IMR-90 (cell line): ENCODE data around the gene NCBP2. TPM values are rescaled to one million over a fixed set of nuclear protein-coding genes. Genes with fewer than 3 reads are reported as not detected.

ENCODE experiments used
- ATAC-seq: fragments of 200-7000 bp; cut with Tn5 transposase; 2 replicates; pipeline ENCODE4 v1.9.1; 2020; ENCODE audit warnings: low read depth, mild to moderate bottlenecking, moderate library complexity
- BruUV-seq: library from RNA; stranded (reverse); fragments of 400-500 nt; replicated peaks from 2 replicates; lab custom pipeline; 2021; lab: Mats Ljungman, UMichigan
- CTCF ChIA-PET: fragments of 300-600 bp; formaldehyde crosslinking; extraction: SDS; loops from one replicate; lab custom pipeline; 2021; ENCODE audit warnings: antibody characterized with exemption; lab: Yijun Ruan, JAX
- POLR2A ChIA-PET: fragments of 300-600 bp; sonication (Branson Sonifier 250); formaldehyde crosslinking; loops from one replicate; lab custom pipeline; 2022; ENCODE audit warnings: antibody characterized with exemption; ENCODE audit not compliant: unreplicated experiment; lab: Charles Lee
- DNase-seq: peaks from one replicate; pipeline ENCODE4 v3.0.0; 2013
- H2AFZ ChIP-seq: replicated peaks from 2 replicates; pipeline ENCODE3; 2013; ENCODE audit warnings: low read length, mild to moderate bottlenecking; ENCODE audit not compliant: poor library complexity
- H2AK5ac ChIP-seq: 2 replicates; pipeline ENCODE4 v1.6.1; 2013; ENCODE audit warnings: low read depth, low read length, inconsistent platforms
- H2AK9ac ChIP-seq: replicated peaks from 2 replicates; pipeline ENCODE3; 2013; ENCODE audit warnings: mild to moderate bottlenecking, low read depth, low read length, moderate library complexity; ENCODE audit not compliant: poor library complexity
- H2BK120ac ChIP-seq: 2 replicates; pipeline ENCODE4 v1.6.1; 2013; ENCODE audit warnings: low read depth, low read length, inconsistent platforms
- H2BK15ac ChIP-seq: 3 replicates; pipeline ENCODE4 v1.6.1; 2013; ENCODE audit warnings: low read depth, low read length, inconsistent platforms
- H2BK20ac ChIP-seq: 2 replicates; pipeline ENCODE4 v1.6.1; 2013; ENCODE audit warnings: low read depth, mild to moderate bottlenecking, inconsistent platforms, low read length, moderate library complexity
- H2BK5ac ChIP-seq: 2 replicates; pipeline ENCODE4 v1.6.1; 2013; ENCODE audit warnings: mild to moderate bottlenecking, low read depth, low read length, inconsistent platforms; ENCODE audit not compliant: poor library complexity, severe bottlenecking
- H3K14ac ChIP-seq: replicated peaks from 2 replicates; pipeline ENCODE4 v1.6.1; 2013; ENCODE audit warnings: low read depth, low read length, inconsistent platforms
- H3K18ac ChIP-seq: 2 replicates; pipeline ENCODE4 v1.6.1; 2013; ENCODE audit warnings: low read depth, low read length, control low read depth
- H3K23ac ChIP-seq: 2 replicates; pipeline ENCODE4 v1.6.1; 2013; ENCODE audit warnings: low read depth, low read length, inconsistent platforms
- H3K27ac ChIP-seq: 2 replicates; pipeline ENCODE4 v1.5.1; 2013; ENCODE audit warnings: mild to moderate bottlenecking, control low read depth, low read length; ENCODE audit not compliant: insufficient read depth
- H3K27me3 ChIP-seq: 2 replicates; pipeline ENCODE4 v1.6.1; 2013; ENCODE audit warnings: low read length; ENCODE audit not compliant: control insufficient read depth, insufficient read depth
- H3K36me3 ChIP-seq: 2 replicates; pipeline ENCODE4 v1.6.1; 2013; ENCODE audit warnings: low read length, mixed read lengths; ENCODE audit not compliant: control insufficient read depth, insufficient read depth
- H3K4ac ChIP-seq: 2 replicates; pipeline ENCODE4 v1.6.1; 2013; ENCODE audit warnings: low read depth, low read length, inconsistent platforms
- H3K4me1 ChIP-seq: 2 replicates; pipeline ENCODE4 v1.6.1; 2013; ENCODE audit warnings: low read length, mixed read lengths; ENCODE audit not compliant: control insufficient read depth, insufficient read depth
- H3K4me2 ChIP-seq: 2 replicates; pipeline ENCODE4 v1.6.1; 2013; ENCODE audit warnings: low read depth, mild to moderate bottlenecking, control low read depth, low read length, moderate library complexity
- H3K4me3 ChIP-seq: 2 replicates; pipeline ENCODE4 v1.5.1; 2013; ENCODE audit warnings: low read depth, mild to moderate bottlenecking, control low read depth, low read length, moderate library complexity; ENCODE audit not compliant: insufficient read depth
- H3K56ac ChIP-seq: 2 replicates; pipeline ENCODE4 v1.6.1; 2013; ENCODE audit warnings: low read length, inconsistent platforms; ENCODE audit not compliant: insufficient read depth; ENCODE audit errors: extremely low read depth
- H3K79me1 ChIP-seq, 2 experiments: 2 replicates each; pipeline ENCODE4 v1.6.1; 2013; ENCODE audit warnings: low read length in 2 of 2, inconsistent platforms in 1 of 2, low read depth in 1 of 2
- H3K9ac ChIP-seq: 2 replicates; pipeline ENCODE4 v1.6.1; 2013; ENCODE audit warnings: low read depth, low read length, control low read depth
- H3K9me1 ChIP-seq: 2 replicates; pipeline ENCODE4 v1.6.1; 2013; ENCODE audit warnings: low read length, inconsistent platforms; ENCODE audit not compliant: insufficient read depth
- H3K9me3 ChIP-seq: 2 replicates; pipeline ENCODE4 v1.6.1; 2013; ENCODE audit warnings: low read length; ENCODE audit not compliant: control insufficient read depth, insufficient read depth
- H4K20me1 ChIP-seq: 2 replicates; pipeline ENCODE4 v1.6.1; 2013; ENCODE audit warnings: low read length, inconsistent platforms; ENCODE audit not compliant: insufficient read depth
- H4K5ac ChIP-seq: 2 replicates; pipeline ENCODE4 v1.6.1; 2013; ENCODE audit warnings: mild to moderate bottlenecking, low read depth, low read length, control low read depth
- H4K8ac ChIP-seq, 2 experiments: 2 replicates each; pipeline ENCODE4 v1.6.1; 2013; ENCODE audit warnings: low read depth in 2 of 2, low read length in 2 of 2, control low read depth in 1 of 2, inconsistent platforms in 1 of 2
- H4K91ac ChIP-seq: 2 replicates; pipeline ENCODE4 v1.6.1; 2013; ENCODE audit warnings: low read depth, low read length, inconsistent platforms; ENCODE audit not compliant: insufficient read depth
- CHD1 ChIP-seq: IDR thresholded peaks from 2 replicates; pipeline ENCODE4 v1.6.1; 2012; ENCODE audit warnings: low read depth, low read length, improper control_type of control experiment
- MAFK ChIP-seq: IDR thresholded peaks from 2 replicates; pipeline ENCODE4 v1.6.1; 2012; ENCODE audit warnings: low read depth, low read length, improper control_type of control experiment
- NFE2L2 ChIP-seq: fragments of 150-350 bp; IDR thresholded peaks from 2 replicates; pipeline ENCODE4 v1.6.1; 2016; ENCODE audit warnings: low read depth, mild to moderate bottlenecking, low read length
- RFX5 ChIP-seq: IDR thresholded peaks from 2 replicates; pipeline ENCODE4 v1.8.0; 2012; ENCODE audit warnings: low read depth, mild to moderate bottlenecking, low read length, moderate library complexity
- SMC3 ChIP-seq: fragments of 150-350 bp; IDR thresholded peaks from 2 replicates; pipeline ENCODE4 v1.6.1; 2016; ENCODE audit warnings: low read depth, mild to moderate bottlenecking, antibody characterized with exemption, low read length, moderate library complexity
- WGBS, 2 experiments: methylation state at CpG; one replicate each; pipeline versions ENCODE4 v1.1.5 to v1.1.7; 2013; ENCODE audit warnings: missing lambda C conversion rate in 2 of 2; ENCODE audit not compliant: insufficient read length in 1 of 2; ENCODE audit errors: extremely low coverage in 2 of 2; 5-methylcytosine and 5-hydroxymethylcytosine counted together
- dilution Hi-C: fragments of 300-500 bp; cut with HindIII; formaldehyde crosslinking; loops from one replicate; pipeline ENCODE4 v1.14.3; 2018; ENCODE audit warnings: low sequenced_read_pairs; ENCODE audit not compliant: unreplicated experiment
- in situ Hi-C: fragments of 300-500 bp; cut with MboI; formaldehyde crosslinking; loops from 3 replicates; pipeline ENCODE4 v1.14.3; 2019; ENCODE audit warnings: low sequenced_read_pairs, inconsistent platforms, mixed read lengths
- intact Hi-C: fragments of 100-400 bp; cut with micrococcal nuclease; formaldehyde crosslinking; loops from 2 replicates; pipeline ENCODE4 v1.10.0; 2022
- polyA plus RNA-seq, 3 experiments: library from polyadenylated mRNA; depleted of rRNA; stranded (reverse); fragments of >200 nt; gene quantifications; 2 replicates each; pipeline ENCODE4 v1.2.3, GENCODE V29; 2012; ENCODE audit warnings: low replicate concordance in 1 of 3
- total RNA-seq: library from RNA; depleted of rRNA; stranded (reverse); fragments of >200 nt; gene quantifications from 2 replicates; pipeline ENCODE4 v1.2.3, GENCODE V29; 2012
- TF ChIP-seq, protein P1 (sequence below): fragments of 150-350 bp; IDR thresholded peaks from 2 replicates; pipeline ENCODE4 v1.6.1; 2017; ENCODE audit warnings: mild to moderate bottlenecking, antibody characterized with exemption, low read length, low read depth
- TF ChIP-seq, protein P2 (sequence below): fragments of 150-350 bp; IDR thresholded peaks from 2 replicates; pipeline ENCODE4 v1.6.1; 2016; ENCODE audit warnings: low read depth, mild to moderate bottlenecking, low read length, moderate library complexity, borderline replicate concordance

Gene NCBP2
- total and polyA plus RNA-seq, 2 of the 4 experiments (the other 2 are of a cell fraction) = 42.8 to 73.6 TPM

DNA sequence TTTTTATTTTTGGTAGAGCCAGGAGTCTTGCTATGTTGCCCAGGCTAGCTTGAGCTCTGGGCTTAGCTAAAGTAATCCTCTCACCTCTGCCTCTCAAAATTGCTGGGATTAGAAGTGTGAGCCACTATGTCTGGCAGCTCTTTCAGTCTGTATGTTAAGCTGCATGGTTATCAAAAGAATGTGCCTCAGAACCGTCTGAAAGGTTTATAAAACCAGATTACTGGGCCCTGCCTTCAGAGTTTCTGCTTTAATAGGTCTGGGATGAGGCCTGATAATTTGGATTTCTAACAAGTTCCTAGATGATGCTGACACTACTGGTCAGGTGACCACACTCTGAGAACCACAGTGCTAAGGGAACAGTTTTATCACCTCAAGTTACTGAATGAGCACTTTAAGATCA is 40.0 kb downstream of the NCBP2 start:
- no peak overlapping the region for H3K18ac ChIP-seq
- no peak overlapping the region for H3K56ac ChIP-seq
- peaks cover 30% of the 10 kb centered on the region for H3K36me3 ChIP-seq
- intact Hi-C loops (no loop called here), dilution Hi-C loops (no loop called here), in situ Hi-C loops (no loop called here)
- no CpG with 5 or more reads among the region's 1 CpG for WGBS, 2 experiments
- H3K23ac ChIP-seq = no peak overlapping the region
- no peak for TF ChIP-seq MAFK
- TF ChIP-seq, protein P1, sequence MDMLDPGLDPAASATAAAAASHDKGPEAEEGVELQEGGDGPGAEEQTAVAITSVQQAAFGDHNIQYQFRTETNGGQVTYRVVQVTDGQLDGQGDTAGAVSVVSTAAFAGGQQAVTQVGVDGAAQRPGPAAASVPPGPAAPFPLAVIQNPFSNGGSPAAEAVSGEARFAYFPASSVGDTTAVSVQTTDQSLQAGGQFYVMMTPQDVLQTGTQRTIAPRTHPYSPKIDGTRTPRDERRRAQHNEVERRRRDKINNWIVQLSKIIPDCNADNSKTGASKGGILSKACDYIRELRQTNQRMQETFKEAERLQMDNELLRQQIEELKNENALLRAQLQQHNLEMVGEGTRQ = no peak
- TF ChIP-seq CHD1 = no peak
- no peak for TF ChIP-seq RFX5
- TF ChIP-seq NFE2L2 = no peak
- TF ChIP-seq SMC3 = no peak
- TF ChIP-seq, protein P2, sequence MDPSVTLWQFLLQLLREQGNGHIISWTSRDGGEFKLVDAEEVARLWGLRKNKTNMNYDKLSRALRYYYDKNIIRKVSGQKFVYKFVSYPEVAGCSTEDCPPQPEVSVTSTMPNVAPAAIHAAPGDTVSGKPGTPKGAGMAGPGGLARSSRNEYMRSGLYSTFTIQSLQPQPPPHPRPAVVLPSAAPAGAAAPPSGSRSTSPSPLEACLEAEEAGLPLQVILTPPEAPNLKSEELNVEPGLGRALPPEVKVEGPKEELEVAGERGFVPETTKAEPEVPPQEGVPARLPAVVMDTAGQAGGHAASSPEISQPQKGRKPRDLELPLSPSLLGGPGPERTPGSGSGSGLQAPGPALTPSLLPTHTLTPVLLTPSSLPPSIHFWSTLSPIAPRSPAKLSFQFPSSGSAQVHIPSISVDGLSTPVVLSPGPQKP = no peak
- 0 out of 2 replicates have a peak, but pooled peaks cover under 1% of the 10 kb centered on the region for H3K4me1 ChIP-seq
- ATAC-seq = no peak
- ChIA-PET CTCF (no interaction called here), POLR2A (no interaction called here)
- peaks cover 9 to 14% of the 10 kb centered on the region in 2 experiments; a peak in 3 of 4 replicates for H3K79me1 ChIP-seq
- H2BK5ac ChIP-seq = no peak overlapping the region
- H2BK15ac ChIP-seq = no peak overlapping the region
- H3K27ac ChIP-seq = no peak overlapping the region
- no peaks in the 10 kb centered on the region for H3K9me3 ChIP-seq
- no peak overlapping the region for H3K14ac ChIP-seq
- no peak overlapping the region for H4K91ac ChIP-seq
- no peak overlapping the region for H2BK120ac ChIP-seq
- no TSS peak for BruUV-seq
- no peak overlapping the region for H3K4me3 ChIP-seq
- no peaks in the 10 kb centered on the region; the same call in 1 of the 2 replicates for H3K9me1 ChIP-seq
- no peak overlapping the region for H4K8ac ChIP-seq
- no peak overlapping the region for H3K4ac ChIP-seq
- no peak for DNase-seq
- no peak overlapping the region for H3K9ac ChIP-seq
- H3K27me3 ChIP-seq = no peaks in the 10 kb centered on the region
- H2BK20ac ChIP-seq = no peak overlapping the region
- H4K20me1 ChIP-seq = 0 out of 2 replicates have a peak, but pooled peaks cover under 1% of the 10 kb centered on the region
- no peak overlapping the region for H2AK5ac ChIP-seq
- H2AFZ ChIP-seq = no peak overlapping the region
- no peak overlapping the region for H4K5ac ChIP-seq
- H3K4me2 ChIP-seq = no peak overlapping the region
- no peak overlapping the region for H2AK9ac ChIP-seq
